K562 treated with DMSO at 1 percent for 24 hours (cell line): ENCODE results near the gene GRPR. TPM values are rescaled to one million over a fixed set of nuclear protein-coding genes. Genes with fewer than 3 reads are reported as not detected.

ENCODE experiments used
- total RNA-seq: library from RNA; unstranded; fragments of 300-600 nt; gene quantifications from 2 replicates; pipeline ENCODE4 v1.2.3, GENCODE V29; 2022; ENCODE audit warnings: low read depth; ENCODE audit not compliant: insufficient read depth

GRPR gene
- total RNA-seq = 0.23 TPM in 1 of 2 replicates, not detected in the other

DNA sequence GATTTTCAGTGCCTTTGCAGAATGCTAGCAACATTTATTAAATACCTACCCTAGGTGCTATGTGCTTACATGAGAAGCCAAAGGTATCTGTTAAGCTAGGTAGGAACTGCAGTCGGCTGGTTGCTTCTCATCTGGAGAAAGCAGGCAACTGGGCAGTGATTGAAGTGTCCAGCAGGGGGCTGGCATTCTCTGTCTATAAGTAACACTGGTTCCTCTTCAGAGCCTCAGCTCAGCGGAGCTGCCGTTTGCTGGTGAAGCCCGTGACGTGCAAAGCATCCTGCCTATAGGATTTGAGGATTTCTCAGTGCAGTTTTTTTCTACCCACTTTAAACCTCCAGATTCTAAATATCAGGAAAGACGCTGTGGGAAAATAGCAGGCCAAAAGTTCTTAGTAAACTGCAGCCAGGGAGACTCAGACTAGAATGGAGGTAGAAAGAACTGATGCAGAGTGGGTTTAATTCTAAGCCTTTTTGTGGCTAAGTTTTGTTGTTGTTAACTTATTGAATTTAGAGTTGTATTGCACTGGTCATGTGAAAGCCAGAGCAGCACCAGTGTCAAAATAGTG, at the start of gene GRPR:
Gene GRPR, plus strand, starts transcription at position 344 of the 565 bp plus-strand sequence. CDS start 389 bp downstream, outside the sequence.

GRCh38 chrX:16167181-16167580, 43.8 kb downstream of the GRPR start, which contains the start of gene MAGEB17:
Gene MAGEB17, plus strand, starts transcription at chrX:16167481. Its CDS starts 2,902 bp downstream, at chrX:16170383.

Other genes with a start within 250 kb of the GRPR start
- 1.0 and 1.9 TPM in 2 replicates for gene MAGEB17, start 43.9 kb downstream of the GRPR start, total RNA-seq